Measurements from ENCODE around the gene NSMF.

- TF ChIP-seq, protein P1, sequence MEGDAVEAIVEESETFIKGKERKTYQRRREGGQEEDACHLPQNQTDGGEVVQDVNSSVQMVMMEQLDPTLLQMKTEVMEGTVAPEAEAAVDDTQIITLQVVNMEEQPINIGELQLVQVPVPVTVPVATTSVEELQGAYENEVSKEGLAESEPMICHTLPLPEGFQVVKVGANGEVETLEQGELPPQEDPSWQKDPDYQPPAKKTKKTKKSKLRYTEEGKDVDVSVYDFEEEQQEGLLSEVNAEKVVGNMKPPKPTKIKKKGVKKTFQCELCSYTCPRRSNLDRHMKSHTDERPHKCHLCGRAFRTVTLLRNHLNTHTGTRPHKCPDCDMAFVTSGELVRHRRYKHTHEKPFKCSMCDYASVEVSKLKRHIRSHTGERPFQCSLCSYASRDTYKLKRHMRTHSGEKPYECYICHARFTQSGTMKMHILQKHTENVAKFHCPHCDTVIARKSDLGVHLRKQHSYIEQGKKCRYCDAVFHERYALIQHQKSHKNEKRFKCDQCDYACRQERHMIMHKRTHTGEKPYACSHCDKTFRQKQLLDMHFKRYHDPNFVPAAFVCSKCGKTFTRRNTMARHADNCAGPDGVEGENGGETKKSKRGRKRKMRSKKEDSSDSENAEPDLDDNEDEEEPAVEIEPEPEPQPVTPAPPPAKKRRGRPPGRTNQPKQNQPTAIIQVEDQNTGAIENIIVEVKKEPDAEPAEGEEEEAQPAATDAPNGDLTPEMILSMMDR (IDR thresholded peaks at IDR 0.05) = no peak
- TF ChIP-seq EZH2 (IDR thresholded peaks at IDR 0.05; ENCODE audit: borderline replicate concordance, insufficient read depth, low read depth, low read length, poor library complexity, severe bottlenecking) = no peak
Measured at GRCh38 chr9:137499416-137499815, 40.3 kb upstream of the NSMF start.

All from B cell (primary cell).